Measurements from ENCODE around the gene TAS1R2. TPM values are rescaled to one million over a fixed set of nuclear protein-coding genes. Genes with fewer than 3 reads are reported as not detected.
A peak's percentile ranks its signal among the peaks of the same experiment; 100 is the strongest.

TAS1R2 gene
- total and polyA plus RNA-seq, 2 donors from 2014 or later: not detected

- H3K4me3 ChIP-seq (ENCODE audit: low read length in 3 of 3): no peak overlapping the region
- H3K4me1 ChIP-seq (ENCODE audit: control insufficient read depth in 2 of 3, insufficient read depth in 2 of 3, low read depth in 1 of 3, low read length in 3 of 3): no peaks in the 10 kb centered on the region
- H3K27me3 ChIP-seq (ENCODE audit: control insufficient read depth, insufficient read depth, low read length): no peaks in the 10 kb centered on the region
- FAIRE-seq (no peak), DNase-seq (peak in 1 of 5 donors; percentile 54)
- H3K27ac ChIP-seq (ENCODE audit: low read depth in 2 of 2, low read length in 2 of 2): no peak overlapping the region
- TF ChIP-seq CTCF (IDR thresholded peaks at IDR 0.05; ENCODE audit: borderline replicate concordance, extremely low read depth, insufficient read depth): no peak
- no peak overlapping the region for H3K9ac ChIP-seq (ENCODE audit: low read length in 3 of 3)
- H3K36me3 ChIP-seq (ENCODE audit: control insufficient read depth in 2 of 3, insufficient read depth in 3 of 3, low read length in 3 of 3): no peaks in the 10 kb centered on the region
- no peaks in the 10 kb centered on the region for H3K9me3 ChIP-seq (ENCODE audit: control insufficient read depth in 2 of 3, insufficient read depth in 1 of 3, low read length in 3 of 3)
- intact Hi-C loops (cut with DNase I): no loop called here
Observed at GRCh38 chr1:18803851-18804250, 55.6 kb downstream of the TAS1R2 start.

- H3K27me3 ChIP-seq (ENCODE audit: control insufficient read depth, insufficient read depth, low read length): no peaks in the 10 kb centered on the region
- no peak overlapping the region for H3K4me3 ChIP-seq (ENCODE audit: low read length in 3 of 3)
- DNase-seq: no peak
- H3K9me3 ChIP-seq (ENCODE audit: control insufficient read depth in 2 of 3, insufficient read depth in 1 of 3, low read length in 3 of 3): no peaks in the 10 kb centered on the region
- no peak overlapping the region for H3K27ac ChIP-seq (ENCODE audit: low read depth in 2 of 2, low read length in 2 of 2)
- no peak for TF ChIP-seq CTCF (IDR thresholded peaks at IDR 0.05; ENCODE audit: borderline replicate concordance, extremely low read depth, insufficient read depth)
- no peak overlapping the region for H3K9ac ChIP-seq (ENCODE audit: low read length in 3 of 3)
- no peak for FAIRE-seq
- no peaks in the 10 kb centered on the region for H3K4me1 ChIP-seq (ENCODE audit: control insufficient read depth in 2 of 3, insufficient read depth in 2 of 3, low read depth in 1 of 3, low read length in 3 of 3)
- no peaks in the 10 kb centered on the region for H3K36me3 ChIP-seq (ENCODE audit: control insufficient read depth in 2 of 3, insufficient read depth in 3 of 3, low read length in 3 of 3)
- intact Hi-C loops (cut with DNase I): no loop called here
Observed at GRCh38 chr1:18803151-18803791, 56.2 kb downstream of the TAS1R2 start.

GRCh38 chr1:18802231-18802630 is 57.2 kb downstream of the TAS1R2 start:
- Histone ChIP-seq H3K27me3 (ENCODE audit: control insufficient read depth, insufficient read depth, low read length) (no peaks in the 10 kb centered on the region), H3K27ac (ENCODE audit: low read depth in 2 of 2, low read length in 2 of 2) (no peak overlapping the region), H3K4me1 (ENCODE audit: control insufficient read depth in 2 of 3, insufficient read depth in 2 of 3, low read depth in 1 of 3, low read length in 3 of 3) (no peaks in the 10 kb centered on the region), H3K9me3 (ENCODE audit: control insufficient read depth in 2 of 3, insufficient read depth in 1 of 3, low read length in 3 of 3) (no peaks in the 10 kb centered on the region), H3K4me3 (ENCODE audit: low read length in 3 of 3) (no peak overlapping the region), H3K9ac (ENCODE audit: low read length in 3 of 3) (no peak overlapping the region), H3K36me3 (ENCODE audit: control insufficient read depth in 2 of 3, insufficient read depth in 3 of 3, low read length in 3 of 3) (no peaks in the 10 kb centered on the region)
- TF ChIP-seq CTCF (IDR thresholded peaks at IDR 0.05; ENCODE audit: borderline replicate concordance, extremely low read depth, insufficient read depth): no peak
- FAIRE-seq (no peak), DNase-seq (no peak)
- intact Hi-C loops (cut with DNase I): no loop called here

GRCh38 chr1:18800258-18800657 is 59.2 kb downstream of the TAS1R2 start:
- H3K9ac ChIP-seq (ENCODE audit: low read length in 3 of 3): no peak overlapping the region
- no peaks in the 10 kb centered on the region for H3K9me3 ChIP-seq (ENCODE audit: control insufficient read depth in 2 of 3, insufficient read depth in 1 of 3, low read length in 3 of 3)
- H3K36me3 ChIP-seq (ENCODE audit: control insufficient read depth in 2 of 3, insufficient read depth in 3 of 3, low read length in 3 of 3): no peaks in the 10 kb centered on the region
- FAIRE-seq (no peak), DNase-seq (no peak)
- no peak overlapping the region for H3K4me3 ChIP-seq (ENCODE audit: low read length in 3 of 3)
- H3K4me1 ChIP-seq (ENCODE audit: control insufficient read depth in 2 of 3, insufficient read depth in 2 of 3, low read depth in 1 of 3, low read length in 3 of 3): no peaks in the 10 kb centered on the region
- intact Hi-C loops (cut with DNase I): no loop called here
- no peaks in the 10 kb centered on the region for H3K27me3 ChIP-seq (ENCODE audit: control insufficient read depth, insufficient read depth, low read length)
- H3K27ac ChIP-seq (ENCODE audit: low read depth in 2 of 2, low read length in 2 of 2): no peak overlapping the region
- no peak for TF ChIP-seq CTCF (IDR thresholded peaks at IDR 0.05; ENCODE audit: borderline replicate concordance, extremely low read depth, insufficient read depth)

Measured in kidney (tissue), 14 donors.